Activated gamma-delta T cell (primary cell): ENCODE data around the gene TBC1D16.

Experiments
- DNase-seq: peaks from one replicate; lab custom pipeline; 2025; lab: John Stamatoyannopoulos, UW

The TBC1D16 gene

GRCh38 chr17:79928502-79929256, 107.0 kb downstream of the TBC1D16 start:
- DNase-seq: no peak

GRCh38 chr17:79927688-79928501, 107.8 kb downstream of the TBC1D16 start:
- DNase-seq: no peak

- DNase-seq: no peak
These were observed 108.5 kb downstream of the TBC1D16 start for GRCh38 chr17:79927136-79927661.

- DNase-seq: no peak
These were observed 109.0 kb downstream of the TBC1D16 start for GRCh38 chr17:79926605-79927135.

- no peak for DNase-seq
These were observed 109.5 kb downstream of the TBC1D16 start for GRCh38 chr17:79926142-79926604.

- no peak for DNase-seq
These were observed 110.3 kb downstream of the TBC1D16 start for GRCh38 chr17:79925242-79925957.

GRCh38 chr17:79924639-79924976, 111.1 kb downstream of the TBC1D16 start:
- no peak for DNase-seq

GRCh38 chr17:79923974-79924638, 111.6 kb downstream of the TBC1D16 start:
- no peak for DNase-seq

GRCh38 chr17:79922798-79923197, 112.9 kb downstream of the TBC1D16 start:
- no peak for DNase-seq

- DNase-seq: no peak
These were observed 113.5 kb downstream of the TBC1D16 start for GRCh38 chr17:79922116-79922601.

- DNase-seq: no peak
These were observed 114.1 kb downstream of the TBC1D16 start for GRCh38 chr17:79921411-79922115.

GRCh38 chr17:79920751-79921410, 114.8 kb downstream of the TBC1D16 start:
- no peak for DNase-seq

GRCh38 chr17:79919862-79920720, 115.6 kb downstream of the TBC1D16 start:
- no peak for DNase-seq

- DNase-seq: no peak
These were observed 116.5 kb downstream of the TBC1D16 start for GRCh38 chr17:79919164-79919585.

- no peak for DNase-seq
These were observed 117.0 kb downstream of the TBC1D16 start for GRCh38 chr17:79918581-79919163.

GRCh38 chr17:79917902-79918484, 117.7 kb downstream of the TBC1D16 start:
- no peak for DNase-seq

- no peak for DNase-seq
These were observed 118.4 kb downstream of the TBC1D16 start for GRCh38 chr17:79916991-79917901.
